GM13976 (cell line): ENCODE measurements around the gene SYDE2.

Experiments
- DNase-seq: peaks from one replicate; pipeline ENCODE4 v3.0.0; 2012; ENCODE audit warnings: low spot score
- in situ Hi-C: fragments of 300-500 bp; cut with MboI; formaldehyde crosslinking; loops from one replicate; pipeline ENCODE4 v1.12.0; 2022; ENCODE audit warnings: low sequenced_read_pairs, mixed read lengths, inconsistent platforms; ENCODE audit not compliant: unreplicated experiment
- TF ChIP-seq, protein P1 (sequence below): IDR thresholded peaks from 2 replicates; pipeline ENCODE4 v1.5.1; 2012; ENCODE audit warnings: borderline replicate concordance, mild to moderate bottlenecking; ENCODE audit not compliant: insufficient read depth; ENCODE audit errors: extremely low read depth, missing control alignments, control extremely low read depth

Gene SYDE2

DNA sequence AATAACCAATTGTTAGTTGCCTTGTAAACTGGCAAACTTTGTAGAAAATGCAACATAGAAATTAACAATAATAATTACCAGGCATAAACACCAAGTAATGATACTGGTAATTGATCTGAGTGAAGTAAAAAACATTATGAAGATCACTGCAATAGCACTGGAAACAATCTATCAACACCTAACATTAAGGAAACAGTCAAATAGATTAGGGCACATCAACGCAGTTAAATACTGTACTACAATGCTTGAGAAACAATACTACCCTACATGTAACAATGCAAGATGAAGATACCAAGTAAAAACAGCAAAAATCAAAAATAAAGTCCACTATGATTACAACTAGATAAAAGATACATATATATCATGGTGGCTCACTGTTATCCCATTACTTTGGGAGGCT is 16.6 kb downstream of the SYDE2 start:
- in situ Hi-C loops: no loop called here
- TF ChIP-seq, protein P1, sequence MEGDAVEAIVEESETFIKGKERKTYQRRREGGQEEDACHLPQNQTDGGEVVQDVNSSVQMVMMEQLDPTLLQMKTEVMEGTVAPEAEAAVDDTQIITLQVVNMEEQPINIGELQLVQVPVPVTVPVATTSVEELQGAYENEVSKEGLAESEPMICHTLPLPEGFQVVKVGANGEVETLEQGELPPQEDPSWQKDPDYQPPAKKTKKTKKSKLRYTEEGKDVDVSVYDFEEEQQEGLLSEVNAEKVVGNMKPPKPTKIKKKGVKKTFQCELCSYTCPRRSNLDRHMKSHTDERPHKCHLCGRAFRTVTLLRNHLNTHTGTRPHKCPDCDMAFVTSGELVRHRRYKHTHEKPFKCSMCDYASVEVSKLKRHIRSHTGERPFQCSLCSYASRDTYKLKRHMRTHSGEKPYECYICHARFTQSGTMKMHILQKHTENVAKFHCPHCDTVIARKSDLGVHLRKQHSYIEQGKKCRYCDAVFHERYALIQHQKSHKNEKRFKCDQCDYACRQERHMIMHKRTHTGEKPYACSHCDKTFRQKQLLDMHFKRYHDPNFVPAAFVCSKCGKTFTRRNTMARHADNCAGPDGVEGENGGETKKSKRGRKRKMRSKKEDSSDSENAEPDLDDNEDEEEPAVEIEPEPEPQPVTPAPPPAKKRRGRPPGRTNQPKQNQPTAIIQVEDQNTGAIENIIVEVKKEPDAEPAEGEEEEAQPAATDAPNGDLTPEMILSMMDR: no peak

DNA sequence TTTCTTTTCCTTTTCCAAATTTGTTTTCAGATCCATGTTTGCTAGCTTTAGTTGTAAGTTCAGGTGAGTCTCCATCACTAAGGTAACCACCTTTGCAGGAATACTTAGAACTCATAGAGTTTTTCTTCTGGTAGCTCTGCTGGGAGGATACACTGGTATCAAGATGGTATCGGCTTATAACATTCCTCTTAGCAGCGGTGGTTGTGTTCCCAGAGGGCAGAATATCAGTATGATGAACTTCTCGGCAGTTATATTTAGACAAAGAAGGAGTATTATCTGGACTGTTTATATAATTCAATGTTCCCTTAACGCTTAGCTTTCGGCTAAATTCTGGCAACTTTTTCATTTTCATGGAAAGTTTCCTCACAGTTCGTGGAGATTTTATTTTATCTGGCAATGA is 18.1 kb downstream of the SYDE2 start:
- TF ChIP-seq, protein P1: no peak
- in situ Hi-C loops: no loop called here
- no peak for DNase-seq

More for the DNA sequence above, 16.6 kb downstream of the SYDE2 start:
- no peak for DNase-seq

DNA sequence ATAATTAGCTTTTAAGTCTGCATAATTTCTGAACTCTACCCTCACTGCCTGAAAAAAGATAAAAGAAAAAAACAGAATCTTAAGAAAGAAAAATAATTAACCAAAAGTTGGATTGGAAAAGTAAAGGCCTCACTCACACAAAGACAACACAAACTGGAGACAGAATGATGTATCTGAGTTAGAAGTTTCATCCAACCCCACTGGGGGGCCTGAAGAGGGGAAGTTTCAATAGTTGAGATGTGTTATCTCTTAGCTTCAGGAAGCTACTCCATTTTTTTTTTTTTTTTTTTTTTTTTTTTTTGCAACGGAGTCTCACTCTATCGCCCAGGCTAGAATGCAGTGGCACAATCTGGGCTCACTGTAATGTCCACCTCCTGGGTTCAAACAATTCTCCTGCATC is 19.9 kb downstream of the SYDE2 start:
- TF ChIP-seq, protein P1: no peak
- in situ Hi-C loops: no loop called here

DNA sequence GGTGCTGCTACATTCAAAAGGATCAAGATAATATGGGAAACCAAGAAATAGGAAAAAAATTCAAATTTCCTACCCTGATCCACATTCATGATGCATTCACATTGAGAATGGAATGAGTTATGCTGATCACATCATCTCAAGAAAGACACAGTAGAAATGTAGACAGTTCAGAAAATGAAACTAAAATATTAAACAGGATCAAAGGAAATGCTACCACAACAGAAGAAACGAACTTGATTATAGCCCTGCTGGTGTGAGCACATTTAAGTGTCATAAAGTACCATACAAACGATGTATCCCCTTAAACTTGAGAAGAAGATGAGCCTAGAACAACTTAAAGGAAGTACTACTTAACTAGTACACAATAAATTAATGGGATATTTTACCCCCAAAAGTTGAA is 21.3 kb downstream of the SYDE2 start:
- in situ Hi-C loops: no loop called here
- no peak for DNase-seq
- TF ChIP-seq, protein P1: no peak

More for the DNA sequence above, 19.9 kb downstream of the SYDE2 start:
- no peak for DNase-seq

DNA sequence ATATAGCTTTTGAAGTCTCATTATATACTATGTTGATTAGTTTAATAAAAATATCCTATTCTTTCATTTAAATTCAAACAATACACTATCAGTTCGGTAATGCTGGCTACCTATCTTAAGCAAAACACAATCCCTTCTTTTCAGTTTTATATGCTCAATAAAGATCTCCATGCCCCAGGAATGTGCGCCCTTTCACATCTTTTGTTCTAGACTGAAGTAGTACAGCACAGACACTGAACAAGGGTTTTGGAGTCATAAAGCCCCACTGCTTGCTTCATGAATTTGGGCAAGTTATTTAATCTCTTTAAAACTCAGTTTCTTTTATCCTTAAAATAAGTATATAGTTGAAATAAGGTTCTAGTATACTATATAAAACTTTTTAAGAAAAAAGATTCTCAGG is 22.4 kb downstream of the SYDE2 start:
- TF ChIP-seq, protein P1: no peak
- no peak for DNase-seq
- in situ Hi-C loops: no loop called here

DNA sequence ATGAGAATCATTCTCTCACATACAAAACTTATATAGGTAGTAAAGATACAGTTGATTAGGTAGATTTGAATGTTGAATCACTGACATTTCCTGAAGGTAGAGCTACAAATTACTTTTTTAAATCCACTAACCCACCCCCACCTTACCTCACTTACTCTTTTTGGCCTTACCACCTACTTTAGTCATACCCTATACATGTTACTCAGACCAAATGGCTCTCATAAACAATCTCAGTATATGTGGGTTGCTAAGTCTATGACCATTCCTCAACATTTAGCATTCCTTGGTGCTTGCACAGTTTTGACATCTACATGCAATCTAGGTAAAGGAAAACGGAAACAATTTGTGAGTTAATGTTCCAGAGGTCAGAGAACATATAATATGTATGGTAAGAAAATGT is 26.3 kb downstream of the SYDE2 start:
- in situ Hi-C loops: no loop called here

More for the DNA sequence above, 26.3 kb downstream of the SYDE2 start:
- DNase-seq: no peak
- TF ChIP-seq, protein P1: no peak
